Measurements from ENCODE around the gene MRPL24. TPM values are rescaled to one million over a fixed set of nuclear protein-coding genes. Genes with fewer than 3 reads are reported as not detected.

The MRPL24 gene
- total and polyA plus RNA-seq, 9 of the 15 experiments (the other 6 are each of a cell fraction or from before 2014, with no cell fraction given) = 74.3 to 267 (median 113) TPM

- peak; percentile 84 for TF ChIP-seq ARID4B (CRISPR knock-in tag; IDR thresholded peaks at IDR 0.05)
- TF ChIP-seq ZNF444 (CRISPR knock-in tag; IDR thresholded peaks at IDR 0.05) = no peak
- peak in 1 of 2 experiments; percentile 86; a peak in 1 of 4 replicates for TF ChIP-seq HDAC1 (IDR thresholded peaks at IDR 0.05)
- TF ChIP-seq TCF3 (CRISPR knock-in tag; IDR thresholded peaks at IDR 0.05) = no peak
- TF ChIP-seq XRCC4 (IDR thresholded peaks at IDR 0.05; ENCODE audit: extremely low read depth, insufficient read depth, insufficient read length) = no peak
- peak in 1 of 2 experiments; percentile 8; a peak in 1 of 4 replicates for TF ChIP-seq TEAD1 (CRISPR knock-in tag; IDR thresholded peaks at IDR 0.05)
- TF ChIP-seq HMGN3 (IDR thresholded peaks at IDR 0.05; ENCODE audit: borderline replicate concordance, extremely low read depth, insufficient read length, low read depth, low read length) = no peak
- TF ChIP-seq ID3 (CRISPR knock-in tag; IDR thresholded peaks at IDR 0.05) = no peak
- TF ChIP-seq ID3 (tag; IDR thresholded peaks at IDR 0.05) = no peak
- no peak for TF ChIP-seq RFX5 (IDR thresholded peaks at IDR 0.05; ENCODE audit: low read depth, low read length)
- TF ChIP-seq ZFX (CRISPR knock-in tag; IDR thresholded peaks at IDR 0.05) = no peak
- TF ChIP-seq ATF2 (CRISPR knock-in tag; IDR thresholded peaks at IDR 0.05) = no peak
- peak; percentile 80 for TF ChIP-seq CTBP1 (IDR thresholded peaks at IDR 0.05; ENCODE audit: borderline replicate concordance)
- no peak for TF ChIP-seq E2F1 (CRISPR knock-in tag; IDR thresholded peaks at IDR 0.05)
- no peak for TF ChIP-seq RFX1 (IDR thresholded peaks at IDR 0.05)
- TF ChIP-seq ZNF766 (CRISPR knock-in tag; conservative IDR thresholded peaks at IDR 0.05) = no peak
- no peak for TF ChIP-seq E4F1 (CRISPR knock-in tag; IDR thresholded peaks at IDR 0.05; ENCODE audit: borderline replicate concordance)
- TF ChIP-seq ZNF140 (CRISPR knock-in tag; IDR thresholded peaks at IDR 0.05) = no peak
Observed at GRCh38 chr1:156725683-156726280, 15.1 kb downstream of the MRPL24 start (continued).
